Smooth muscle cell (in vitro differentiated cells): ENCODE measurements around the gene RRP1B. TPM values are rescaled to one million over a fixed set of nuclear protein-coding genes. Genes with fewer than 3 reads are reported as not detected.

Experiments used
- DNase-seq: peaks from one replicate; lab custom pipeline; 2025; ENCODE audit not compliant: unreplicated experiment; lab: John Stamatoyannopoulos, UW
- H2AFZ ChIP-seq: fragments of 200-600 bp; sonication (generic); 2 replicates; pipeline ENCODE4 v1.6.0; 2016; ENCODE audit warnings: antibody characterized with exemption, low read depth, mild to moderate bottlenecking
- H3F3A ChIP-seq: fragments of 200-600 bp; sonication (generic); 2 replicates; pipeline ENCODE4 v1.6.0; 2017; ENCODE audit warnings: antibody characterized with exemption, low read depth
- H3K27ac ChIP-seq: fragments of 200-600 bp; sonication (generic); 2 replicates; pipeline ENCODE4 v1.5.1; 2016; ENCODE audit warnings: low read depth, mild to moderate bottlenecking
- H3K27me3 ChIP-seq: fragments of 200-600 bp; sonication (generic); 2 replicates; pipeline ENCODE4 v1.6.1; 2016; ENCODE audit warnings: low read depth, mild to moderate bottlenecking
- H3K36me3 ChIP-seq: fragments of 200-600 bp; sonication (generic); 2 replicates; pipeline ENCODE4 v1.5.1; 2016; ENCODE audit warnings: low read depth
- H3K4me1 ChIP-seq: fragments of 200-600 bp; sonication (generic); 2 replicates; pipeline ENCODE4 v1.5.1; 2016; ENCODE audit warnings: low read depth
- H3K4me2 ChIP-seq: fragments of 200-600 bp; sonication (generic); 2 replicates; pipeline ENCODE4 v1.6.0; 2016; ENCODE audit warnings: mild to moderate bottlenecking
- H3K4me3 ChIP-seq: fragments of 200-600 bp; sonication (generic); 2 replicates; pipeline ENCODE4 v1.5.1; 2016; ENCODE audit warnings: mild to moderate bottlenecking
- H3K79me2 ChIP-seq: fragments of 200-600 bp; sonication (generic); 2 replicates; pipeline ENCODE4 v1.6.0; 2016; ENCODE audit warnings: low read depth, mild to moderate bottlenecking
- H3K9ac ChIP-seq: fragments of 200-600 bp; sonication (generic); 2 replicates; pipeline ENCODE4 v1.6.0; 2016; ENCODE audit warnings: low read depth
- H3K9me3 ChIP-seq: fragments of 200-600 bp; sonication (generic); replicated peaks from 2 replicates; pipeline ENCODE4 v1.5.1; 2016; ENCODE audit warnings: low read depth
- H4K20me1 ChIP-seq: fragments of 200-600 bp; sonication (generic); 2 replicates; pipeline ENCODE4 v1.6.0; 2016; ENCODE audit warnings: low read depth
- WGBS: methylation state at CpG from one replicate; pipeline ENCODE4 v1.1.7; 2016; ENCODE audit warnings: low lambda C conversion rate; 5-methylcytosine and 5-hydroxymethylcytosine counted together
- polyA plus RNA-seq: library from polyadenylated mRNA; unstranded; fragments of >200 nt; fragmentation: Nextera tagmentation; extraction: Ambion mirVana; gene quantifications from 2 replicates; pipeline ENCODE4 v1.2.1, GENCODE V29; 2016
- total RNA-seq: library from RNA; depleted of rRNA; stranded (reverse); fragments of >200 nt; gene quantifications from 2 replicates; pipeline ENCODE4 v1.2.3, GENCODE V29; 2014
- TF ChIP-seq, protein P1 (sequence below): fragments of 200-600 bp; sonication (generic); IDR thresholded peaks from 2 replicates; pipeline ENCODE4 v1.5.1; 2017; ENCODE audit warnings: borderline replicate concordance, mild to moderate bottlenecking, antibody characterized with exemption; ENCODE audit not compliant: insufficient read depth, poor library complexity, severe bottlenecking

Gene RRP1B
- total and polyA plus RNA-seq, 2 experiments from 2014 or later, result 10.6 to 19.3 TPM

GRCh38 chr21:43652616-43653015, 6.7 kb upstream of the RRP1B start:
- H3K4me2 ChIP-seq, result no peak overlapping the region
- no peaks in the 10 kb centered on the region for H4K20me1 ChIP-seq
- no peaks in the 10 kb centered on the region for H3K36me3 ChIP-seq
- no peaks in the 10 kb centered on the region for H3K79me2 ChIP-seq
- H3K9ac ChIP-seq, result no peak overlapping the region
- H3K4me3 ChIP-seq, result no peak overlapping the region
- H3K27me3 ChIP-seq, result no peaks in the 10 kb centered on the region
- no peak overlapping the region for H2AFZ ChIP-seq
- WGBS, result 94% methylated on average over 6 of the region's 6 CpGs
- no peak for DNase-seq
- TF ChIP-seq, protein P1, sequence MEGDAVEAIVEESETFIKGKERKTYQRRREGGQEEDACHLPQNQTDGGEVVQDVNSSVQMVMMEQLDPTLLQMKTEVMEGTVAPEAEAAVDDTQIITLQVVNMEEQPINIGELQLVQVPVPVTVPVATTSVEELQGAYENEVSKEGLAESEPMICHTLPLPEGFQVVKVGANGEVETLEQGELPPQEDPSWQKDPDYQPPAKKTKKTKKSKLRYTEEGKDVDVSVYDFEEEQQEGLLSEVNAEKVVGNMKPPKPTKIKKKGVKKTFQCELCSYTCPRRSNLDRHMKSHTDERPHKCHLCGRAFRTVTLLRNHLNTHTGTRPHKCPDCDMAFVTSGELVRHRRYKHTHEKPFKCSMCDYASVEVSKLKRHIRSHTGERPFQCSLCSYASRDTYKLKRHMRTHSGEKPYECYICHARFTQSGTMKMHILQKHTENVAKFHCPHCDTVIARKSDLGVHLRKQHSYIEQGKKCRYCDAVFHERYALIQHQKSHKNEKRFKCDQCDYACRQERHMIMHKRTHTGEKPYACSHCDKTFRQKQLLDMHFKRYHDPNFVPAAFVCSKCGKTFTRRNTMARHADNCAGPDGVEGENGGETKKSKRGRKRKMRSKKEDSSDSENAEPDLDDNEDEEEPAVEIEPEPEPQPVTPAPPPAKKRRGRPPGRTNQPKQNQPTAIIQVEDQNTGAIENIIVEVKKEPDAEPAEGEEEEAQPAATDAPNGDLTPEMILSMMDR, result no peak
- no peaks in the 10 kb centered on the region for H3K9me3 ChIP-seq
- H3K27ac ChIP-seq, result no peak overlapping the region
- no peaks in the 10 kb centered on the region for H3K4me1 ChIP-seq
- H3F3A ChIP-seq, result no peaks in the 10 kb centered on the region

DNA sequence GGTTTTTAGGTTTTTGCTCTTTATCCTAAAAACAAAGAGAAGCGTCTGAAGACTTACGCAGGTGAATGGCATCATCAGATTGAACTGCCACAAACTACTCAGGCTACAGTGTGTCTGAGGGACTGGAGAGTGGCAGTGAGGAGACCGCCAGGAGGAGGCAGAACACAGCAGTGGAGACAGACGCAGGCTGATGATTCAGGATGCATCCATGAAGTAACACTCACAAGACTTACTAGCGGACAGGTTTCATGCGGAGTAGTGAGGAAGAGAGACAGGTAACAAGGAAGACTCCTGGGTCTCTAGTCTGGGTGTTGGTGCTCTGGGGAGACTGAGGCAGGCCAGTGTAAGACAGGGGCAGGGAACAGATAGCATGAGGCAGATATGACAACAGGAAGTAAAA, 5.7 kb upstream of the RRP1B start:
- Histone ChIP-seq H3K27me3 (no peaks in the 10 kb centered on the region), H3K36me3 (no peaks in the 10 kb centered on the region), H3K4me3 (no peak overlapping the region), H4K20me1 (no peaks in the 10 kb centered on the region), H2AFZ (no peak overlapping the region), H3K9ac (no peak overlapping the region), H3K9me3 (no peaks in the 10 kb centered on the region), H3F3A (no peaks in the 10 kb centered on the region), H3K79me2 (no peaks in the 10 kb centered on the region), H3K4me1 (no peaks in the 10 kb centered on the region), H3K27ac (no peak overlapping the region), H3K4me2 (no peak overlapping the region)
- DNase-seq, result no peak
- TF ChIP-seq, protein P1, result no peak
- WGBS, result 92% methylated on average over 6 of the region's 6 CpGs

DNA sequence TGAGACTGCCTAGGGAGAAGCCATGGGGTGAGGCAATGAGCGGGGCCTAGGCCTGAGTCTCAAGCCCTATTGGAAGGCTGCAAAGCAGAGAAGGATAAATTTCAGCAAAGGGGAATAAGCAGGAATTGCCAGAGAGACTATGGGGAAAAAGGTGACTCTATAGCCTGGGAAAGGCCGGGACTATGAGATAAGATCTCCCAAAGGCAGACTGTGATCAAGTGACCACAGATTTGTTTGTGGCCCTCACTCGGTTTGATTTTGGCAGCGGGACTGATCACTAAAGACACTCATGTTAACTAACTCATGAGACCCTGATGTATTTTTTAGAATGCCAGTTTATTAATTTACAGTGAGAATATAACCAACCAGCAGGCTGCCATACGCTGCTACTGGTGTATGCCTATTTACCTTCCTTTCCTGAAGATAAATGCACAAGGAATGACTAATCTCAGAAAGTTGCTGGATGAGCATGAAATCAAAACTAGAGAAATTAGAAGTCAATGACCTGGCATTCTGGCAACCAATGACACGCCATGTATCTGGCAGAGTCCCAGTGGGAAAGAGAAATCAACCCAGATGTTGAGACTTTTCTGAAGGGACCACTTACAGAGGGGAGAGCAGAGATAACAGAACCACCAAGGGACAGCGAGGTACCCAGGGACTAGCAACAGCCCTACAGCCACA, 4.4 kb upstream of the RRP1B start:
- Histone ChIP-seq H3K9ac (no peak overlapping the region), H3K79me2 (peaks cover 4% of the 10 kb centered on the region), H3K4me2 (no peak overlapping the region), H3F3A (no peaks in the 10 kb centered on the region), H4K20me1 (no peaks in the 10 kb centered on the region), H3K27ac (no peak overlapping the region), H3K36me3 (no peaks in the 10 kb centered on the region), H3K4me3 (no peak overlapping the region), H3K4me1 (peaks cover 5% of the 10 kb centered on the region), H2AFZ (no peak overlapping the region), H3K9me3 (no peaks in the 10 kb centered on the region), H3K27me3 (no peaks in the 10 kb centered on the region)
- no peak for DNase-seq
- 85% methylated on average over 7 of the region's 7 CpGs for WGBS
- TF ChIP-seq, protein P1, result no peak

- H3K4me1 ChIP-seq, result peaks cover 15% of the 10 kb centered on the region
- H3K36me3 ChIP-seq, result no peaks in the 10 kb centered on the region
- peaks cover 30% of the 10 kb centered on the region for H3K79me2 ChIP-seq
- DNase-seq, result no peak
- no peaks in the 10 kb centered on the region for H3F3A ChIP-seq
- no peak overlapping the region for H3K27ac ChIP-seq
- H3K9ac ChIP-seq, result no peak overlapping the region
- no peak overlapping the region for H2AFZ ChIP-seq
- WGBS, result 95% methylated on average over 32 of the region's 46 CpGs
- H4K20me1 ChIP-seq, result peaks cover 1% of the 10 kb centered on the region
- no peaks in the 10 kb centered on the region for H3K27me3 ChIP-seq
- no peaks in the 10 kb centered on the region for H3K9me3 ChIP-seq
- no peak overlapping the region for H3K4me3 ChIP-seq
- TF ChIP-seq, protein P1, result no peak
- H3K4me2 ChIP-seq, result no peak overlapping the region
Measured at GRCh38 chr21:43657355-43658087, 1.8 kb upstream of the RRP1B start.
